DMS53 treated with DMSO at 0.1 percent for 48 hours (cell line): ENCODE data around the gene MRPL28.

Experiments used
- DNase-seq: peaks from one replicate; lab custom pipeline; 2025; ENCODE audit not compliant: unreplicated experiment; lab: John Stamatoyannopoulos, UW

Gene MRPL28

DNA sequence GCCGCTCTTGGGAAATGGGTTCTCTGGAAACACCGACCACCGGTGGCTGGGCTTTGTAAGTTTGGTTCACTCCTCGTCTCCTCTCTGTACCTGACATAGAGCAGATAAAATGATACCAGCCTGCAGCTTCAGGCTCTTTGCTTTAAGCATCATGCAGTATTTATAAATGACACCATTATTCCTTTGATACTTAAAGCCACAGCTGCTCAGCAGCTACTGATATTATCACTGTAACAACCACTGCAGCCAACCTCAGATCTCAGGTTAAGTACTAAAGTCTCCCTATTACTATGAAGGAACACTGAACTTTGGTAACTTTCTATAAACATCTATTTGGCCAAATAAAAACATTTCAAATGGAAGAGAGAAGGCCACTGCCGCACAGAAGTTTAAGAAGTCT, 52.8 kb downstream of the MRPL28 start:
- DNase-seq, result no peak
